ENCODE results near the gene SRPRB. TPM values are rescaled to one million over a fixed set of nuclear protein-coding genes. Genes with fewer than 3 reads are reported as not detected.

The SRPRB gene
- total and polyA plus RNA-seq, 9 of the 15 experiments (the other 6 are each of a cell fraction or from before 2014, with no cell fraction given), result 29.5 to 66.0 (median 41.4) TPM

GRCh38 chr3:133851266-133851906, 45.8 kb downstream of the SRPRB start (continued):
- TF ChIP-seq CBX2 (IDR thresholded peaks at IDR 0.05; ENCODE audit: insufficient read depth, low read length, poor library complexity, severe bottlenecking), result no peak
- peak; percentile 66 for TF ChIP-seq POLR2AphosphoS5 (IDR thresholded peaks at IDR 0.05; ENCODE audit: control insufficient read depth, insufficient read depth, low read depth, low read length)
- TF ChIP-seq ZNF778 (CRISPR knock-in tag; IDR thresholded peaks at IDR 0.05), result no peak
- no peak for TF ChIP-seq PATZ1 (CRISPR knock-in tag; IDR thresholded peaks at IDR 0.05; ENCODE audit: borderline replicate concordance)
- no peak for TF ChIP-seq RFX5 (IDR thresholded peaks at IDR 0.05; ENCODE audit: low read depth, low read length)
- no peak for TF ChIP-seq ZNF57 (CRISPR knock-in tag; IDR thresholded peaks at IDR 0.05)
- TF ChIP-seq, protein P1, sequence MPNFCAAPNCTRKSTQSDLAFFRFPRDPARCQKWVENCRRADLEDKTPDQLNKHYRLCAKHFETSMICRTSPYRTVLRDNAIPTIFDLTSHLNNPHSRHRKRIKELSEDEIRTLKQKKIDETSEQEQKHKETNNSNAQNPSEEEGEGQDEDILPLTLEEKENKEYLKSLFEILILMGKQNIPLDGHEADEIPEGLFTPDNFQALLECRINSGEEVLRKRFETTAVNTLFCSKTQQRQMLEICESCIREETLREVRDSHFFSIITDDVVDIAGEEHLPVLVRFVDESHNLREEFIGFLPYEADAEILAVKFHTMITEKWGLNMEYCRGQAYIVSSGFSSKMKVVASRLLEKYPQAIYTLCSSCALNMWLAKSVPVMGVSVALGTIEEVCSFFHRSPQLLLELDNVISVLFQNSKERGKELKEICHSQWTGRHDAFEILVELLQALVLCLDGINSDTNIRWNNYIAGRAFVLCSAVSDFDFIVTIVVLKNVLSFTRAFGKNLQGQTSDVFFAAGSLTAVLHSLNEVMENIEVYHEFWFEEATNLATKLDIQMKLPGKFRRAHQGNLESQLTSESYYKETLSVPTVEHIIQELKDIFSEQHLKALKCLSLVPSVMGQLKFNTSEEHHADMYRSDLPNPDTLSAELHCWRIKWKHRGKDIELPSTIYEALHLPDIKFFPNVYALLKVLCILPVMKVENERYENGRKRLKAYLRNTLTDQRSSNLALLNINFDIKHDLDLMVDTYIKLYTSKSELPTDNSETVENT (CRISPR knock-in tag; IDR thresholded peaks at IDR 0.05), result no peak
- TF ChIP-seq MTA2 (IDR thresholded peaks at IDR 0.05; ENCODE audit: low read depth), result peak; percentile 91
- TF ChIP-seq POLR2AphosphoS2 (IDR thresholded peaks at IDR 0.05; ENCODE audit: low read length), result no peak
- TF ChIP-seq RNF2 (IDR thresholded peaks at IDR 0.05), result no peak
- TF ChIP-seq GTF3C2 (IDR thresholded peaks at IDR 0.05; ENCODE audit: borderline replicate concordance, extremely low read depth, insufficient read length), result no peak
- TF ChIP-seq ATF2 (CRISPR knock-in tag; IDR thresholded peaks at IDR 0.05), result no peak
- no peak for TF ChIP-seq MBD2 (IDR thresholded peaks at IDR 0.05; ENCODE audit: borderline replicate concordance, low read depth)
- no peak for TF ChIP-seq ZBTB9 (CRISPR knock-in tag; IDR thresholded peaks at IDR 0.05)
- peak; percentile 94 for TF ChIP-seq TAL1 (IDR thresholded peaks at IDR 0.05)
- no peak for TF ChIP-seq RUNX1 (IDR thresholded peaks at IDR 0.05; ENCODE audit: low read depth)
- no peak for TF ChIP-seq FUS (optimal IDR thresholded peaks at IDR 0.05; ENCODE audit: low read depth, low read length)
- no peak for TF ChIP-seq POLR2B (IDR thresholded peaks at IDR 0.05; ENCODE audit: low read depth, partially characterized antibody)
